H7 (cell line): ENCODE data around the gene GET3. TPM values are rescaled to one million over a fixed set of nuclear protein-coding genes. Genes with fewer than 3 reads are reported as not detected.
"Not testable (repeated sequence)": the region's sequence is repeated elsewhere in the genome, so short reads cannot be mapped to it uniquely, and the experiment has no call there.

Experiments used
- DNase-seq: peaks from one replicate; pipeline ENCODE4 v3.0.0; 2012
- H3K27me3 ChIP-seq: 2 replicates; pipeline ENCODE4 v1.6.0; 2011; ENCODE audit warnings: mild to moderate bottlenecking, low read length; ENCODE audit not compliant: control insufficient read depth, insufficient read depth
- H3K36me3 ChIP-seq: replicated peaks from 2 replicates; pipeline ENCODE4 v1.5.1; 2011; ENCODE audit warnings: low read length; ENCODE audit not compliant: control insufficient read depth, insufficient read depth
- H3K4me3 ChIP-seq: 2 replicates; pipeline ENCODE4 v1.5.1; 2011; ENCODE audit warnings: low read depth, mild to moderate bottlenecking, control low read depth, low read length, moderate library complexity; ENCODE audit not compliant: insufficient read depth
- total RNA-seq: library from RNA; depleted of rRNA; stranded (reverse); fragments of >200 nt; shearing (Covaris generic); gene quantifications from 2 replicates; pipeline ENCODE4 v1.2.3, GENCODE V29; 2014; rRNA removed

The GET3 gene
- 113 and 166 TPM in 2 replicates for total RNA-seq

- Histone ChIP-seq H3K4me3 (peak within 1 kb of the TSS; percentile 64), H3K27me3 (no peaks in the 10 kb centered on the region), H3K36me3 (peaks cover 6% of the 10 kb centered on the region)
- peak; percentile 96 for DNase-seq
Observed at GRCh38 chr19:12736995-12737834, at the start of gene GET3. Gene GET3 (plus strand): TSS chr19:12737497. CDS start chr19:12737506, 9 bp downstream.

DNA sequence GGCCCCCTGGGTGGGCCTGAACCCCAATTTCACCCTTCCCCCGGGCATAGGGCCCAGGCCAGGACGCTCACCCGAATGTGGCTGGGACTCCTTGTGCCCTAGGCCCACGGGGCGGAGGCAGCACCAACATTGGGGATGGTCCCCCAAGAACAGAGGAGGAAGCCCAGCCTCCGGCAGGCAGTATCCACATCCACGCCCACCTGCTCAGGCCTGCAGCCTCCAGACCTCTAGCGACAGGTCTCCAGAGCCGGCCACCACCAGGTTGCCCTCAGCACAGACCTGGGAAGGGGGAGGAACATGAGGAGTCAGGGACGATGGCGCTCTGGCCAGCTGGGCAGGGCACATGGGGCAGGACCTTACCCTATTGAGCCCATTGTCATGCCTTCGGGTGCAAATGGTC, 48.3 kb upstream of the GET3 start:
- H3K4me3 ChIP-seq, result no peak overlapping the region
- H3K36me3 ChIP-seq, result peaks cover 2% of the 10 kb centered on the region; the same call in 1 of the 2 replicates
- no peak for DNase-seq
- H3K27me3 ChIP-seq, result no peaks in the 10 kb centered on the region

GRCh38 chr19:12689581-12690216, 47.6 kb upstream of the GET3 start:
- H3K27me3 ChIP-seq, result no peaks in the 10 kb centered on the region
- no peak overlapping the region for H3K4me3 ChIP-seq
- peak; percentile 52 for DNase-seq
- peaks cover 2% of the 10 kb centered on the region; the same call in 1 of the 2 replicates for H3K36me3 ChIP-seq

- no peaks in the 10 kb centered on the region for H3K27me3 ChIP-seq
- peaks cover 2% of the 10 kb centered on the region; the same call in 1 of the 2 replicates for H3K36me3 ChIP-seq
- H3K4me3 ChIP-seq, result no peak overlapping the region
- DNase-seq, result no peak
Observed at GRCh38 chr19:12692960-12693359, 44.3 kb upstream of the GET3 start.

- Histone ChIP-seq H3K36me3 (peaks cover 4% of the 10 kb centered on the region), H3K27me3 (no peaks in the 10 kb centered on the region), H3K4me3 (no peak overlapping the region)
- DNase-seq, result peak; percentile 37
Observed at GRCh38 chr19:12694641-12695040, 42.7 kb upstream of the GET3 start.

DNA sequence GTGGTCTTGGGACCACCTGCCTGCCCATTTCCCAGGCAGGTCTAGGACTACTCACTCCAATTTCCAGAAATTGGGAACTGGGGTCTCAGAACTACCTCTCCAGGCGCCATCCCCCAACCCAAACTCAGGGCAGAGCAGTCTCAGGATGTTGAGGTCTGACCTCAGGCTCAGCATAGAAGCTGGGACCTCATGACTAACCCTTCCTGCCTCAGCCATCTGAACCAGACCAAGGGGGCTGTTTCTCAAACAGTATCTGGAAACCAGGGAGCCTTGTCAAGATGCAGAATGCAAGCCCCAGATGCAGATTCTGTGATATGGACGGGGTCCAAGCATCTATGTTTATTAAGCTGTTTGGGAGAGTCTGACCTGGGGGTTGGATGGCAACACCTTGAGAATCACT, 42.2 kb upstream of the GET3 start:
- no peak overlapping the region for H3K4me3 ChIP-seq
- H3K36me3 ChIP-seq, result peaks cover 8% of the 10 kb centered on the region
- H3K27me3 ChIP-seq, result no peaks in the 10 kb centered on the region
- no peak for DNase-seq

GRCh38 chr19:12695514-12695913, 41.8 kb upstream of the GET3 start:
- Histone ChIP-seq H3K36me3 (peaks cover 9% of the 10 kb centered on the region), H3K4me3 (peak overlapping the region; percentile 2; the same call in 1 of the 2 replicates)
- no peak for DNase-seq

DNA sequence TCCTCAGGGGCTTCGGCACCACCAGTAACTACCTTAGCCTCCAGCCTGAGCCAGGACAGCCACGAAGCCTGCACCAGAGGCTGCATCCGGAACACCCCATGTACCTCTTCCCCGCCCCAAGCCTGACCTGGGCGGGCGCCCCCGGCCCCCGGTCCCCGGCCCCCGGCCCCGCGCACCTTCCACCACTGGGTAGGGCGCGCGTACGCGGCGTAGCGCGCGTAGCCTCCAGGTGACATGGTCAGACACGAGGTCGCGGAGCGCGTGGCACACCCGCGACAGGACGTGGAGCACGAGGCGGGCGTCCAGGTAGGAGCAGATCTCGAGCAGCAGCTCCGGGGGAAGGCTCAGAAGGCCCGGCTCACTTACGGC, 41.3 kb upstream of the GET3 start:
- H3K4me3 ChIP-seq, result peak overlapping the region; percentile 81
- H3K27me3 ChIP-seq, result no peaks in the 10 kb centered on the region
- no peak for DNase-seq

More at GRCh38 chr19:12695514-12695913, 41.8 kb upstream of the GET3 start:
- H3K27me3 ChIP-seq, result no peaks in the 10 kb centered on the region

GRCh38 chr19:12696366-12697335, 40.6 kb upstream of the GET3 start, which contains the start of gene FBXW9:
Gene FBXW9 (minus strand): TSS chr19:12696631. CDS start chr19:12696581, 50 bp downstream.
- H3K4me3 ChIP-seq, result peak within 1 kb of the TSS; percentile 81
- H3K27me3 ChIP-seq, result no peaks in the 10 kb centered on the region
- peaks cover 16% of the 10 kb centered on the region for H3K36me3 ChIP-seq
- DNase-seq, result peak; percentile 99

More for the DNA sequence above, 41.3 kb upstream of the GET3 start:
- peaks cover 10% of the 10 kb centered on the region for H3K36me3 ChIP-seq

DNA sequence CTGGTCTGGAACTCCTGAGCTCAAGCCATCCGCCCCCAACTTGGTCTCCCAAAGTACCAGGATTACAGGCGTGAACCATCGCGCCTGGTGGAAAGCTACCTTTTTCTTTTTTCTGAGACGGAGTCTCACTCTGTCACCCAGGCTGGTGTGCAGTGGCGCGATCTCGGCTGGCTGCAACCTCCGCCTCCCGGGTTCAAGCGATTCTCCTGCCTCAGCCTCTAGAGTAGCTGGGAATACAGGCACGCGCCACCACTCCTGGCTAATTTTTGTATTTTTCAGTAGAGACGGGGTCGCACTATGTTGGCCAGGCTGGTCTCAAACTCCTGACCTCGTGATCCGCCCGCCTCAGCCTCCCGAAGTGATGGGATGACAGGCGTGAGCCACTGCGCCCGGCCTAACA, 39.9 kb upstream of the GET3 start:
- not testable (repeated sequence) for DNase-seq, H3K4me3 ChIP-seq, H3K27me3 ChIP-seq
- peaks cover 22% of the 10 kb centered on the region for H3K36me3 ChIP-seq

- Histone ChIP-seq H3K27me3 (no peaks in the 10 kb centered on the region), H3K36me3 (peaks cover 27% of the 10 kb centered on the region), H3K4me3 (no peak overlapping the region)
- no peak for DNase-seq
Observed at GRCh38 chr19:12698138-12698537, 39.2 kb upstream of the GET3 start.

GRCh38 chr19:12701596-12702282, 35.6 kb upstream of the GET3 start:
- DNase-seq, result peak; percentile 43
- no peaks in the 10 kb centered on the region for H3K27me3 ChIP-seq
- no peak overlapping the region for H3K4me3 ChIP-seq
- peaks cover 48% of the 10 kb centered on the region for H3K36me3 ChIP-seq

DNA sequence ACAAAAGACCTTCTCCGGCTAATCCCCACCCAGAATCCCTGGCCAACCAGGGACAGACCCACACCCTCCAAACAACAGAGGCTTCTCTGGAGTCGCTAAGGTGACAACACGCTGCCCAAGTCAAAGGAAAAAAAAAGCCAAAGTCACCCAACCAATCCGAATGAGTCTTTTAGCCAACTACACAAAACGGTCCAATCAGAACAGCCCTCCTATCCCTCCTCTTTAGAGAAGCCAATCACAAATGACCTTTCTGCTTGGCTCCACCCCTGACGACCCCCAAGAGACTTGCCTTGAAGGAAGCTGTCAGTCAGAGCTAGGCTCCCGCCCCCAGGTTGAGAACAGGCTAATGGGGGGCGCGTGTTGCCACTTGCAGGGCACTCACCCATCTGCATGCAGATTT, 34.3 kb upstream of the GET3 start:
- peaks cover 50% of the 10 kb centered on the region for H3K36me3 ChIP-seq
- H3K27me3 ChIP-seq, result no peaks in the 10 kb centered on the region
- DNase-seq, result peak; percentile 98
- H3K4me3 ChIP-seq, result no peak overlapping the region
